Endothelial cell of umbilical vein (primary cell): ENCODE measurements around the gene ASF1A.

Experiments used
- CTCF ChIP-seq, 2 donors: IDR thresholded peaks; 1 replicate in 1 of 2; 2 replicates in 1 of 2; pipeline ENCODE4 v1.5.1; 2011; ENCODE audit warnings: low read length in 2 of 2, mild to moderate bottlenecking in 2 of 2, moderate library complexity in 2 of 2, control low read depth in 1 of 2, inconsistent platforms in 1 of 2, low read depth in 1 of 2; ENCODE audit not compliant: insufficient read depth in 1 of 2; ENCODE audit errors: extremely low read depth in 1 of 2
- EZH2 ChIP-seq: IDR thresholded peaks from 2 replicates; pipeline ENCODE4 v1.6.1; 2012; ENCODE audit warnings: borderline replicate concordance, low read depth, mild to moderate bottlenecking, moderate library complexity, low read length, inconsistent platforms; ENCODE audit not compliant: severe bottlenecking
- JUN ChIP-seq: IDR thresholded peaks from 2 replicates; pipeline ENCODE4 v1.6.1; 2011; ENCODE audit warnings: borderline replicate concordance, low read depth; ENCODE audit not compliant: insufficient read length, insufficient read depth
- POLR2A ChIP-seq: IDR thresholded peaks from 2 replicates; pipeline ENCODE4 v1.6.1; 2012; ENCODE audit warnings: low read depth, mild to moderate bottlenecking, control low read depth, low read length
- POLR2AphosphoS5 ChIP-seq: IDR thresholded peaks from 2 replicates; pipeline ENCODE4 v1.6.1; 2012; ENCODE audit warnings: low read depth, mild to moderate bottlenecking, control low read depth, low read length, moderate library complexity; ENCODE audit not compliant: insufficient read depth

DNA sequence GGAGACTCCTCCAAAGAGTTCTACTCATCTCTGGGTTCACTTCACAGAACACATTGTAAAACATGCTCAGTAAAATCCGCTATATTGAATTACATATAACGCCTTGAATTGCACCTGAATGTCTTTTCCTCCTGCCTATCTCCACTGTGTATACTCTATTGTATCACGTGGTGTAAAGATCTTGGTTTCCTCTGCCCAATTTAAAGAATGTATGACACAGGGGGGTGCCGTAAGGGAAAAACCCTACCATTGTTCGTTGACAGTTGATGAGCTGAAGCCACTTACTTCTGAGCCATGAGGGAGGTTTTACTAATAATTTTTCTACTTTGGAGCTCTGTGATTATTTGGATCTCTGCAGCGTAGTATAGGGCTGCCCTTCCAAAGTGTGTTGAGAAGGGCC is 6.0 kb downstream of the ASF1A start:
- no peak for TF ChIP-seq POLR2A
- no peak for TF ChIP-seq JUN
- no peak for TF ChIP-seq CTCF (IDR thresholded peaks at IDR 0.05; ENCODE audit: extremely low read depth in 1 of 2, insufficient read depth in 1 of 2, low read depth in 1 of 2, low read length in 2 of 2)
- TF ChIP-seq POLR2AphosphoS5: no peak
- no peak for TF ChIP-seq EZH2
